Lower leg skin (tissue), 3 donors: Measurements from ENCODE around the gene APLF.
"Not testable (repeated sequence)": the region's sequence is repeated elsewhere in the genome, so short reads cannot be mapped to it uniquely, and the experiment has no call there.

Source experiments
- CTCF ChIP-seq, 3 donors: fragments of 450-650 bp; IDR thresholded peaks; one replicate each; pipeline ENCODE4 v1.5.1; 2016; ENCODE audit warnings: antibody characterized with exemption in 3 of 3, mild to moderate bottlenecking in 3 of 3, moderate library complexity in 2 of 3
- POLR2A ChIP-seq, 2 donors: fragments of 450-650 bp; IDR thresholded peaks; one replicate each; pipeline ENCODE4 v1.6.1; 2016 to 2017; ENCODE audit warnings: antibody characterized with exemption in 2 of 2, mild to moderate bottlenecking in 1 of 2, moderate library complexity in 1 of 2

- TF ChIP-seq CTCF, POLR2A (IDR thresholded peaks at IDR 0.05): not testable (repeated sequence)
Measured at GRCh38 chr2:68570434-68570833, 103.0 kb downstream of the APLF start.
